H1 (cell line): ENCODE data around the gene GMEB2. TPM values are rescaled to one million over a fixed set of nuclear protein-coding genes. Genes with fewer than 3 reads are reported as not detected.

Source experiments
- BRCA1 ChIP-seq: IDR thresholded peaks from 2 replicates; pipeline ENCODE4 v1.6.1; 2012; ENCODE audit warnings: low read depth, low read length, improper control_type of control experiment
- CHD7 ChIP-seq: fragments of 300-600 bp; sonication (generic); IDR thresholded peaks from 2 replicates; pipeline ENCODE4 v1.7.1; 2012; ENCODE audit warnings: low read length, moderate library complexity, mild to moderate bottlenecking, inconsistent platforms; ENCODE audit not compliant: insufficient replicate concordance
- JUND ChIP-seq: IDR thresholded peaks from 2 replicates; pipeline ENCODE4 v1.6.1; 2011; ENCODE audit warnings: mild to moderate bottlenecking, improper control_type of control experiment, low read length
- KDM4A ChIP-seq: IDR thresholded peaks from one replicate; pipeline ENCODE4 v1.7.1; 2012; ENCODE audit warnings: low read depth, mild to moderate bottlenecking, moderate library complexity, low read length, inconsistent platforms; ENCODE audit not compliant: severe bottlenecking
- MAFK ChIP-seq: IDR thresholded peaks from 2 replicates; pipeline ENCODE4 v1.6.1; 2012; ENCODE audit warnings: low read depth, mild to moderate bottlenecking, improper control_type of control experiment, low read length
- NRF1 ChIP-seq: IDR thresholded peaks from 2 replicates; pipeline ENCODE4 v1.6.1; 2011; ENCODE audit warnings: mild to moderate bottlenecking, low read depth, low read length, improper control_type of control experiment
- POLR2A ChIP-seq, 2 experiments: IDR thresholded peaks; 1 replicate in 1 of 2; 2 replicates in 1 of 2; pipeline ENCODE4 v1.6.1; 2011; ENCODE audit warnings: low read depth in 2 of 2, low read length in 2 of 2, mild to moderate bottlenecking in 2 of 2; ENCODE audit errors: control extremely low read depth in 1 of 2
- POLR2AphosphoS5 ChIP-seq: IDR thresholded peaks from 2 replicates; pipeline ENCODE4 v1.6.1; 2011; ENCODE audit warnings: low read depth, low read length
- RXRA ChIP-seq: IDR thresholded peaks from 2 replicates; pipeline ENCODE4 v1.6.1; 2011; ENCODE audit warnings: low read depth, mild to moderate bottlenecking, low read length, moderate library complexity; ENCODE audit not compliant: insufficient read depth
- SP4 ChIP-seq: IDR thresholded peaks from 2 replicates; pipeline ENCODE4 v1.6.1; 2012; ENCODE audit warnings: low read length, inconsistent platforms
- TBP ChIP-seq: IDR thresholded peaks from 2 replicates; pipeline ENCODE4 v1.6.1; 2011; ENCODE audit warnings: low read depth, low read length, improper control_type of control experiment
- polyA plus RNA-seq, 7 experiments: library from polyadenylated mRNA; depleted of rRNA in 3 of 7; stranded (reverse) in 5 of 7; unstranded in 2 of 7; fragments of >200 nt in 5 of 7; fragments of 200-250 nt in 2 of 7; gene quantifications; 1 replicate in 5 of 7; 2 replicates in 1 of 7; 4 replicates in 1 of 7; pipeline versions ENCODE4 v1.2.1 to v1.2.3, GENCODE V29; 2011 to 2013; ENCODE audit warnings: missing spikeins in 2 of 7, mixed read lengths in 2 of 7
- total RNA-seq: library from RNA; stranded (reverse); fragmentation: NEBNext Ultra II Directional; extraction: Animal tissue kit (Norgen Biotek cat#: 25700); gene quantifications from 2 replicates; pipeline ENCODE4 v1.2.1, GENCODE V29; 2021

The GMEB2 gene
- total and polyA plus RNA-seq, 2 of the 8 experiments (the other 6 are each of a cell fraction or from before 2014, with no cell fraction given), result 12.9 to 14.2 TPM

- no peak for TF ChIP-seq CHD7
- TF ChIP-seq SP4, result no peak
- no peak for TF ChIP-seq POLR2A (IDR thresholded peaks at IDR 0.05; ENCODE audit: control extremely low read depth in 1 of 2, low read depth in 2 of 2, low read length in 2 of 2)
- no peak for TF ChIP-seq BRCA1
- TF ChIP-seq POLR2AphosphoS5, result no peak
- TF ChIP-seq MAFK, result no peak
- no peak for TF ChIP-seq NRF1
- no peak for TF ChIP-seq TBP
- TF ChIP-seq RXRA, result no peak
- no peak for TF ChIP-seq KDM4A
- no peak for TF ChIP-seq JUND
Observed at GRCh38 chr20:63539441-63540370, 87.2 kb downstream of the GMEB2 start (continued).
